Measurements from ENCODE around the gene GALNT12. TPM values are rescaled to one million over a fixed set of nuclear protein-coding genes. Genes with fewer than 3 reads are reported as not detected.

Gene GALNT12
- total RNA-seq, 1 donor from 2014 or later = not detected

GRCh38 chr9:98793031-98793430 lies 14.4 kb upstream of the GALNT12 start:
- Mint-ChIP-seq H3K4me1 (ENCODE audit: unreplicated experiment) (peaks cover 37% of the 10 kb centered on the region), H3K27me3 (ENCODE audit: unreplicated experiment) (no peaks in the 10 kb centered on the region), H3K36me3 (ENCODE audit: unreplicated experiment) (peaks cover 3% of the 10 kb centered on the region), H3K4me3 (ENCODE audit: unreplicated experiment) (no peak overlapping the region), H3K27ac (ENCODE audit: unreplicated experiment) (no peak overlapping the region), H3K9me3 (ENCODE audit: unreplicated experiment) (peaks cover 5% of the 10 kb centered on the region)
- TF ChIP-seq CTCF (IDR thresholded peaks at IDR 0.05) = no peak
- DNase-seq (ENCODE audit: extremely low spot score, unreplicated experiment) = no peak

- Mint-ChIP-seq H3K4me1 (ENCODE audit: unreplicated experiment) (peaks cover 37% of the 10 kb centered on the region), H3K27ac (ENCODE audit: unreplicated experiment) (no peak overlapping the region), H3K27me3 (ENCODE audit: unreplicated experiment) (no peaks in the 10 kb centered on the region), H3K9me3 (ENCODE audit: unreplicated experiment) (peaks cover 15% of the 10 kb centered on the region), H3K4me3 (ENCODE audit: unreplicated experiment) (peak overlapping the region; percentile 73), H3K36me3 (ENCODE audit: unreplicated experiment) (no peaks in the 10 kb centered on the region)
- DNase-seq (ENCODE audit: extremely low spot score, unreplicated experiment) = no peak
- TF ChIP-seq CTCF (IDR thresholded peaks at IDR 0.05) = no peak
These were observed 12.7 kb upstream of the GALNT12 start for GRCh38 chr9:98794802-98795201.

- peaks cover 15% of the 10 kb centered on the region for H3K9me3 Mint-ChIP-seq (ENCODE audit: unreplicated experiment)
- no peaks in the 10 kb centered on the region for H3K27me3 Mint-ChIP-seq (ENCODE audit: unreplicated experiment)
- peaks cover 37% of the 10 kb centered on the region for H3K4me1 Mint-ChIP-seq (ENCODE audit: unreplicated experiment)
- H3K27ac Mint-ChIP-seq (ENCODE audit: unreplicated experiment) = no peak overlapping the region
- no peaks in the 10 kb centered on the region for H3K36me3 Mint-ChIP-seq (ENCODE audit: unreplicated experiment)
- DNase-seq (ENCODE audit: extremely low spot score, unreplicated experiment) = no peak
- no peak for TF ChIP-seq CTCF (IDR thresholded peaks at IDR 0.05)
- peak overlapping the region; percentile 73 for H3K4me3 Mint-ChIP-seq (ENCODE audit: unreplicated experiment)
These were observed 12.0 kb upstream of the GALNT12 start for GRCh38 chr9:98795295-98795955.

GRCh38 chr9:98795970-98796363 lies 11.5 kb upstream of the GALNT12 start:
- H3K4me3 Mint-ChIP-seq (ENCODE audit: unreplicated experiment) = peak overlapping the region; percentile 73
- H3K36me3 Mint-ChIP-seq (ENCODE audit: unreplicated experiment) = no peaks in the 10 kb centered on the region
- TF ChIP-seq CTCF (IDR thresholded peaks at IDR 0.05) = no peak
- peaks cover 34% of the 10 kb centered on the region for H3K4me1 Mint-ChIP-seq (ENCODE audit: unreplicated experiment)
- H3K27ac Mint-ChIP-seq (ENCODE audit: unreplicated experiment) = no peak overlapping the region
- no peak for DNase-seq (ENCODE audit: extremely low spot score, unreplicated experiment)
- H3K9me3 Mint-ChIP-seq (ENCODE audit: unreplicated experiment) = peaks cover 15% of the 10 kb centered on the region
- no peaks in the 10 kb centered on the region for H3K27me3 Mint-ChIP-seq (ENCODE audit: unreplicated experiment)

GRCh38 chr9:98796364-98797101 lies 10.9 kb upstream of the GALNT12 start, which contains the start of gene ANKS6:
Gene ANKS6 (minus strand): TSS chr9:98796555. CDS start chr9:98796491, 64 bp downstream.
- peaks cover 28% of the 10 kb centered on the region for H3K4me1 Mint-ChIP-seq (ENCODE audit: unreplicated experiment)
- DNase-seq (ENCODE audit: extremely low spot score, unreplicated experiment) = peak; percentile 96
- peak within 1 kb of the TSS; percentile 41 for H3K27ac Mint-ChIP-seq (ENCODE audit: unreplicated experiment)
- H3K9me3 Mint-ChIP-seq (ENCODE audit: unreplicated experiment) = peaks cover 15% of the 10 kb centered on the region
- peak within 1 kb of the TSS; percentile 75 for H3K4me3 Mint-ChIP-seq (ENCODE audit: unreplicated experiment)
- TF ChIP-seq CTCF (IDR thresholded peaks at IDR 0.05) = peak; percentile 63
- H3K27me3 Mint-ChIP-seq (ENCODE audit: unreplicated experiment) = no peaks in the 10 kb centered on the region
- no peaks in the 10 kb centered on the region for H3K36me3 Mint-ChIP-seq (ENCODE audit: unreplicated experiment)
